ENCODE data around the gene FCMR.

The FCMR gene

DNA sequence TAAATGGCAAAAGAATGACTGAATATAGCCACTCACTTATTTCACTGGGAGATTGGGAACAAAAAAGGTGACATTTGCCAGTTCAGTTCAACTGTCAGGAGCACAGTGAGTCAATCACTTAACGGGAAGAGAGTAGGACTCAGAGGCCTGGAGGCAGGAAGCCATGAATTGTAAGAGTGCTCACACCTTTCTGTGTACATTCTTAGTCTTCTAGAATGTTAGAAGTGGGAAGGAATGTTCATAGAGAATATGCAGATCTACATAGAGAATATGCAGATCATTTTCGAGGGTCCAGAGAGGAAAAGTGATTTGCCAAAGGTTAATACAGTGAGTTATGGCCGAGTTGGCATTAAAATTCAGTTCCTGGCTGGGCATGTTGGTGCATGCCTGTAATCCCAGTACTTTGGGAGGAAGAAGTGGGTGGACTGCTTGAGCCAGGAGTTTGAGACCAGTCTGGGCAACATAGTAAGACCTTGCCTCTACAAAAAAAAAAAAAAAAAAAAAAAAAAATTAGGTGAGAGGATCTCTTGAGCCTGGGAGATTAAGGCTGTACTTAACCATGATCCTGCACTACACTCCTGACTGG is 48.0 kb downstream of the FCMR start:
- Histone ChIP-seq H3K36me3 (ENCODE audit: control insufficient read depth, insufficient read depth, low read length) (no peaks in the 10 kb centered on the region), H3K27me3 (replicated peaks; ENCODE audit: control insufficient read depth, insufficient read depth, low read length) (no peaks in the 10 kb centered on the region), H3K4me3 (replicated peaks; ENCODE audit: low read depth, low read length) (no peak overlapping the region)
- DNase-seq (ENCODE audit: extremely low read depth, insufficient read length), result no peak
- TF ChIP-seq, protein P1, sequence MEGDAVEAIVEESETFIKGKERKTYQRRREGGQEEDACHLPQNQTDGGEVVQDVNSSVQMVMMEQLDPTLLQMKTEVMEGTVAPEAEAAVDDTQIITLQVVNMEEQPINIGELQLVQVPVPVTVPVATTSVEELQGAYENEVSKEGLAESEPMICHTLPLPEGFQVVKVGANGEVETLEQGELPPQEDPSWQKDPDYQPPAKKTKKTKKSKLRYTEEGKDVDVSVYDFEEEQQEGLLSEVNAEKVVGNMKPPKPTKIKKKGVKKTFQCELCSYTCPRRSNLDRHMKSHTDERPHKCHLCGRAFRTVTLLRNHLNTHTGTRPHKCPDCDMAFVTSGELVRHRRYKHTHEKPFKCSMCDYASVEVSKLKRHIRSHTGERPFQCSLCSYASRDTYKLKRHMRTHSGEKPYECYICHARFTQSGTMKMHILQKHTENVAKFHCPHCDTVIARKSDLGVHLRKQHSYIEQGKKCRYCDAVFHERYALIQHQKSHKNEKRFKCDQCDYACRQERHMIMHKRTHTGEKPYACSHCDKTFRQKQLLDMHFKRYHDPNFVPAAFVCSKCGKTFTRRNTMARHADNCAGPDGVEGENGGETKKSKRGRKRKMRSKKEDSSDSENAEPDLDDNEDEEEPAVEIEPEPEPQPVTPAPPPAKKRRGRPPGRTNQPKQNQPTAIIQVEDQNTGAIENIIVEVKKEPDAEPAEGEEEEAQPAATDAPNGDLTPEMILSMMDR (IDR thresholded peaks at IDR 0.05; ENCODE audit: insufficient read depth, low read length, poor library complexity, severe bottlenecking), result no peak

DNA sequence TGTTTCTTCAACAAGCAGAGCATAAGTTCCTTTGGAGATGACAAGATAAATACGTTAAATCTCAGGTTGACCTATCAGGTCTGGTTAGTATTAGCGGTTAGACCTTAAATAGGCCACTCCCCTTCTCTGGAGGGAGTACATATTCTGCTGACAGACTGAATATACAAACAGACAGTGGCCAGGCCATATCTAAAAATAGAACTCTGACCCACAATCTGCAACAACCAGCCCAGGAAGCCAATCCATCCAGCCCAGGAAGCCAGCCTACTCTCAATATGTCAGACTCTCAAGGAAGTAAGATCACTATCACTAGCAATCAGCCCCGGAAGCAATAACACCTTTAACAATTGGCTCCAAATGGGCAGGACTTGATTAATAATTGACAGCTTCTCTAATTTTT is 49.6 kb downstream of the FCMR start:
- DNase-seq (ENCODE audit: extremely low read depth, insufficient read length), result no peak
- no peaks in the 10 kb centered on the region for H3K27me3 ChIP-seq (replicated peaks; ENCODE audit: control insufficient read depth, insufficient read depth, low read length)
- H3K4me3 ChIP-seq (replicated peaks; ENCODE audit: low read depth, low read length), result no peak overlapping the region
- H3K36me3 ChIP-seq (ENCODE audit: control insufficient read depth, insufficient read depth, low read length), result no peaks in the 10 kb centered on the region
- TF ChIP-seq, protein P1 (IDR thresholded peaks at IDR 0.05; ENCODE audit: insufficient read depth, low read length, poor library complexity, severe bottlenecking), result no peak

DNA sequence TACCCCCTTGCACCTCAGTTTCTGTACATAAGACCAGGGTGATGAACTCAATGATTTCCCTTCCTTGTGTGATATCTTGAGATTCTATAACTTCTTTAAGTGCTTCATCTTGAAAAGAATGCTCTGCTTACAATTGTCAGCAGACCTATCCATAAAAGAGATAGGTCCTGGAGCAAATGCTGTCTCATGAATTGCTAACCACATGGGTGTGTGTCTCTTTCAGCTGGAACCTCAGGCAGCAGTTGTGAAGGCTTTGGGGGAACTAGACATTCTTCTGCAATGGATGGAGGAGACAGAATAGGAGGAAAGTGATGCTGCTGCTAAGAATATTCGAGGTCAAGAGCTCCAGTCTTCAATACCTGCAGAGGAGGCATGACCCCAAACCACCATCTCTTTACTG is 53.5 kb downstream of the FCMR start:
- no peak overlapping the region for H3K4me3 ChIP-seq (replicated peaks; ENCODE audit: low read depth, low read length)
- TF ChIP-seq, protein P1 (IDR thresholded peaks at IDR 0.05; ENCODE audit: insufficient read depth, low read length, poor library complexity, severe bottlenecking), result no peak

DNA sequence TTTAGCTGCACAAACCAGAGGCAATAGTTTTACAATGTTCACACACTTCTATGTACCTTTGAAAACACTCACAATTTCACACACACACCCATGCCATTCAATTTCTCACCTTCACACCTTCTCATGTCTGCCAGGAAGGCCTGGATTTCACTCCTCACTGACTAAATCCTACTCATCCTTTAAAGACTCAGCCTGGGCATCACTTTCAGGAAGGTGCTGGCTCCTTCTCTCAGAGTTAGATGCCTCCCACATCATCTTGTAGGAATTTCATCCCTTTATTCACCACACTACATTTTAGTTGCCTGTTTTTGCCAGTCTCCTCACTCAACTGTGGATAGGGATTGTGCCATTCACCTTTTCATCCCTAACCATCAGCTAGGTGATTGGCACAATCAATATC is 54.0 kb downstream of the FCMR start:
- no peaks in the 10 kb centered on the region for H3K27me3 ChIP-seq (replicated peaks; ENCODE audit: control insufficient read depth, insufficient read depth, low read length)
- no peak for DNase-seq (ENCODE audit: extremely low read depth, insufficient read length)
- no peaks in the 10 kb centered on the region for H3K36me3 ChIP-seq (ENCODE audit: control insufficient read depth, insufficient read depth, low read length)
- TF ChIP-seq, protein P1 (IDR thresholded peaks at IDR 0.05; ENCODE audit: insufficient read depth, low read length, poor library complexity, severe bottlenecking), result no peak
- H3K4me3 ChIP-seq (replicated peaks; ENCODE audit: low read depth, low read length), result no peak overlapping the region

More for the DNA sequence above, 53.5 kb downstream of the FCMR start:
- no peak for DNase-seq (ENCODE audit: extremely low read depth, insufficient read length)
- no peaks in the 10 kb centered on the region for H3K27me3 ChIP-seq (replicated peaks; ENCODE audit: control insufficient read depth, insufficient read depth, low read length)
- H3K36me3 ChIP-seq (ENCODE audit: control insufficient read depth, insufficient read depth, low read length), result no peaks in the 10 kb centered on the region

DNA sequence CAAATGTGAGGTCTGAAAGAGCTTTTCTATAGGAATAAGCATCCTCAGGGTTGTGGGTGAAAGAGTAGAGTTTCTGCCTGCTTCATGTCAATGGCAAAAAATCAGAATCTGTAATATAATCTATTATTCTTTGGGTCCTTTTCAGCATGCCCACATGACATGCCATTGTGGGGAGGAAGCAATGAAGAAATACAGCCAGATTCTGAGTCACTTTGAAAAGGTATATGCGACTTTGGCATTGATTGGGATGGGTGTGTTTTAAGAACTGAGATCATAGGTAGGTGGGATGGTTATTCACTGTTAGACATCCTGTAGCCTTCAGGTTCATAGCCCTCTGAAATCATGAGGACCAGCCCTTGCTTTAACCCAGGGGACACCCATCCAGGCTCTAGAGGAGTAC is 54.5 kb downstream of the FCMR start:
- TF ChIP-seq, protein P1 (IDR thresholded peaks at IDR 0.05; ENCODE audit: insufficient read depth, low read length, poor library complexity, severe bottlenecking), result no peak
- DNase-seq (ENCODE audit: extremely low read depth, insufficient read length), result no peak
- Histone ChIP-seq H3K4me3 (replicated peaks; ENCODE audit: low read depth, low read length) (no peak overlapping the region), H3K36me3 (ENCODE audit: control insufficient read depth, insufficient read depth, low read length) (no peaks in the 10 kb centered on the region), H3K27me3 (replicated peaks; ENCODE audit: control insufficient read depth, insufficient read depth, low read length) (no peaks in the 10 kb centered on the region)

DNA sequence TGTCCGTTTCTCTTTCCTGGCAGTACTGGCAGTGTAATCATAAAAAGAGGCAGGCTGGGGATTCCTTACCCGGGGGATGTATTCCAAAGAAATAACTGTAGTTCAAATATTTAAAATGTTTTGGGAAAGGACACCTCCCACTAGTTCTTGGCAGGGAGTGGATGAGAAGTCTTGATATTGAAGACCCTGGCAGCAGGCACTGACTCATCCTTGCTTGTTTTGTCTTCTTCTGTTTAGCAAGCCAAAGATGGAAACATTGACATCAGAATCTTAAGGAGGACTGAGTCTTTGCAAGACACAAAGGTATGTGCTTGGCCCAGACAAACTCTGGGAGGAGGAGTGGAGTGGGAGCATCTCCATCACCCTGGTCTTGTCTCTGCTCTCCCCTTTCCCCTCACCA is 55.7 kb downstream of the FCMR start:
- H3K36me3 ChIP-seq (ENCODE audit: control insufficient read depth, insufficient read depth, low read length), result no peaks in the 10 kb centered on the region
- DNase-seq (ENCODE audit: extremely low read depth, insufficient read length), result no peak
- no peak overlapping the region for H3K4me3 ChIP-seq (replicated peaks; ENCODE audit: low read depth, low read length)
- TF ChIP-seq, protein P1 (IDR thresholded peaks at IDR 0.05; ENCODE audit: insufficient read depth, low read length, poor library complexity, severe bottlenecking), result no peak
- no peaks in the 10 kb centered on the region for H3K27me3 ChIP-seq (replicated peaks; ENCODE audit: control insufficient read depth, insufficient read depth, low read length)
